Measurements from ENCODE around the gene PSEN2.

PSEN2 gene

GRCh38 chr1:226874579-226875425 lies 4.4 kb downstream of the PSEN2 start:
- Histone ChIP-seq H3K4me3 (no peak overlapping the region), H3K9me3 (no peaks in the 10 kb centered on the region), H3K36me3 (no peaks in the 10 kb centered on the region; the same call in 1 of the 2 replicates), H4K20me1 (no peaks in the 10 kb centered on the region), H3K4me1 (peaks cover 40% of the 10 kb centered on the region), H3K27me3 (peaks cover 29% of the 10 kb centered on the region), H3K27ac (no peak overlapping the region), H3K9ac (no peak overlapping the region), H3K4me2 (peak overlapping the region; percentile 35; the same call in 1 of the 2 replicates)
- TF ChIP-seq Cebpa-rat (IDR thresholded peaks at IDR 0.05): no peak

- TF ChIP-seq Cebpa-rat (IDR thresholded peaks at IDR 0.05): no peak
- Histone ChIP-seq H3K27me3 (peaks cover 19% of the 10 kb centered on the region), H3K9ac (no peak overlapping the region), H3K27ac (no peak overlapping the region), H4K20me1 (no peaks in the 10 kb centered on the region), H3K4me2 (no peak overlapping the region), H3K4me3 (no peak overlapping the region), H3K36me3 (no peaks in the 10 kb centered on the region; the same call in 1 of the 2 replicates), H3K4me1 (peaks cover 36% of the 10 kb centered on the region), H3K9me3 (no peaks in the 10 kb centered on the region)
Observed at GRCh38 chr1:226875641-226876295, 5.4 kb downstream of the PSEN2 start.

DNA sequence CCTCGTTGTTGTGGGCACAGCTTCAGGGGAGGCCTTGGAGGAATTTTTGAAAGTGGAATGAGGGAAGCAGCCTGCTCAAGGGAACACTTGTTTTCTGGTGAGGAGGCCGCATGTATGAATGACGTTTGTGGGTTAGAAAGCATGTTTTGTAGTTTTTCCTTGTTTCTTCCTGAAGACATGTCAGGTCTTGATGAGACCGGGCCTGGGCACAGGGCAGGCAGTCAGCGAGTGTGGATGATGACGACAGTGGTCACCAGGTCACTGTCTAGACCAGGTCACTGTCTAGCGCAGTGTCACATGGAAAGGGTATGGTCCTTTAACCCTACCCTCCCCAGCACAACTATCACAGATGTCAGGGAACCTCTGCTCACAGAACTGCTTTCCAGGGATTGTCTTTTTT lies 7.3 kb downstream of the PSEN2 start:
- H3K27me3 ChIP-seq: peaks cover under 1% of the 10 kb centered on the region; the same call in 1 of the 2 replicates
- no peak overlapping the region for H3K4me2 ChIP-seq
- H4K20me1 ChIP-seq: no peaks in the 10 kb centered on the region
- H3K27ac ChIP-seq: no peak overlapping the region
- H3K9me3 ChIP-seq: no peaks in the 10 kb centered on the region
- no peak overlapping the region for H3K4me3 ChIP-seq
- no peaks in the 10 kb centered on the region; the same call in 1 of the 2 replicates for H3K36me3 ChIP-seq
- TF ChIP-seq Cebpa-rat (IDR thresholded peaks at IDR 0.05): no peak
- no peak overlapping the region for H3K9ac ChIP-seq
- peaks cover 39% of the 10 kb centered on the region for H3K4me1 ChIP-seq

DNA sequence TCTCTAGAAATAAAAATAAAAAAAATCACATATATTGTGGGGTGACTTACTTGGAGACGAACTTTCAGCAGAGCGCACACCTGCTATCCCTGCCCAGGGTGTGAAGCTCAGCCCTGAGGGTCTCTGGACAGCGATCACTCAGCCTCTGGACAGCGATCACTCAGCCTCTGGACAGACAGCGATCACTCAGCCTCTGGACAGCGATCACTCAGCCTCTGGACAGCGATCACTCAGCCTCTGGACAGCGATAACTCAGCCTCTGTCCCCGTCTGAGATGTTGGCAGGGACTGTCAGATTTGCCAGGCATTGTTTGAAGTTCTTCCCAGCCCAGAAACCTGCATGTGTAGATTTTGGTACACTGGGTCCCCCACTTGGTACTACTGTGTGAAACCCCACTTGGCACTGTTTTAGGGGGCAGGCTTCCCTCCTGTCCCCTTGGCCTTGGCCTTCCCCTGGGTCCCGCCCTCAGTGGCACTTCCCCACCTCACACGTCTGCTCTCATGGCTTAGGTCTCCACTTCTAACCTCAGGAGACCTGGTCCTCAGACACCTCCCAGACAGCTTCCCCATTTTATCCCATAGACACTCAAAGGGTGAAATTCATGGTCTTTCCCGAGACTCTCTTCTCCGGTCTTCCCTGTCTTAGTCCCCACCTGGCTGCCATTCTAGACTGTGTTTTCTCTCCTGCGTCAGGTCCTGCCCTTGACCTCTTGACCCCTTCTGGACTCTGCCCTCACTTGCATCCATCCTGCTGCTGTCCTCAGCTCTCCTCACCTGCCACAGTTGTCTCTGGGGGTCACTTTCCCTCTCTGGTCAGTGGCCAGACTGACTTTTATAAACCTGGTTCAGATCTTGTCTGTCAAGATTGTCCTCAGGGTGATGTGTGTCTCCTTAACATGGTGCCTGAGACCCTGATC lies 10.2 kb downstream of the PSEN2 start:
- H3K4me2 ChIP-seq: peak overlapping the region; percentile 93
- no peaks in the 10 kb centered on the region; the same call in 1 of the 2 replicates for H3K36me3 ChIP-seq
- H3K27me3 ChIP-seq: no peaks in the 10 kb centered on the region
- H3K4me3 ChIP-seq: no peak overlapping the region
- H3K4me1 ChIP-seq: peaks cover 54% of the 10 kb centered on the region
- H3K9me3 ChIP-seq: no peaks in the 10 kb centered on the region
- H3K9ac ChIP-seq: no peak overlapping the region
- TF ChIP-seq Cebpa-rat (IDR thresholded peaks at IDR 0.05): no peak
- no peaks in the 10 kb centered on the region for H4K20me1 ChIP-seq
- H3K27ac ChIP-seq: no peak overlapping the region; the same call in 1 of the 2 replicates

GRCh38 chr1:226881515-226882185 lies 11.2 kb downstream of the PSEN2 start:
- Histone ChIP-seq H3K9me3 (no peaks in the 10 kb centered on the region), H3K9ac (peak overlapping the region; percentile 73; the same call in 1 of the 2 replicates), H3K27me3 (no peaks in the 10 kb centered on the region), H3K27ac (peak overlapping the region; percentile 67; the same call in 1 of the 2 replicates), H3K4me3 (0 out of 2 replicates have a peak overlapping the region, but pooled peaks have one; percentile 30), H4K20me1 (no peaks in the 10 kb centered on the region), H3K4me2 (peak overlapping the region; percentile 93), H3K4me1 (peaks cover 65% of the 10 kb centered on the region), H3K36me3 (no peaks in the 10 kb centered on the region; the same call in 1 of the 2 replicates)
- no peak for TF ChIP-seq Cebpa-rat (IDR thresholded peaks at IDR 0.05)

GRCh38 chr1:226882187-226882586 lies 11.8 kb downstream of the PSEN2 start:
- peak overlapping the region; percentile 67 for H3K27ac ChIP-seq
- peak overlapping the region; percentile 93 for H3K4me2 ChIP-seq
- H3K27me3 ChIP-seq: no peaks in the 10 kb centered on the region
- no peaks in the 10 kb centered on the region for H4K20me1 ChIP-seq
- H3K4me1 ChIP-seq: peaks cover 70% of the 10 kb centered on the region
- H3K9ac ChIP-seq: peak overlapping the region; percentile 73
- no peaks in the 10 kb centered on the region for H3K36me3 ChIP-seq
- peak overlapping the region; percentile 30; the same call in 1 of the 2 replicates for H3K4me3 ChIP-seq
- no peaks in the 10 kb centered on the region for H3K9me3 ChIP-seq
- no peak for TF ChIP-seq Cebpa-rat (IDR thresholded peaks at IDR 0.05)

GRCh38 chr1:226882631-226883409 lies 12.4 kb downstream of the PSEN2 start:
- Histone ChIP-seq H3K9me3 (no peaks in the 10 kb centered on the region), H3K4me3 (peak overlapping the region; percentile 30; the same call in 1 of the 2 replicates), H3K27me3 (no peaks in the 10 kb centered on the region), H3K27ac (peak overlapping the region; percentile 67), H3K4me1 (peaks cover 76% of the 10 kb centered on the region), H4K20me1 (no peaks in the 10 kb centered on the region), H3K36me3 (no peaks in the 10 kb centered on the region), H3K9ac (peak overlapping the region; percentile 73), H3K4me2 (peak overlapping the region; percentile 93)
- no peak for TF ChIP-seq Cebpa-rat (IDR thresholded peaks at IDR 0.05)

DNA sequence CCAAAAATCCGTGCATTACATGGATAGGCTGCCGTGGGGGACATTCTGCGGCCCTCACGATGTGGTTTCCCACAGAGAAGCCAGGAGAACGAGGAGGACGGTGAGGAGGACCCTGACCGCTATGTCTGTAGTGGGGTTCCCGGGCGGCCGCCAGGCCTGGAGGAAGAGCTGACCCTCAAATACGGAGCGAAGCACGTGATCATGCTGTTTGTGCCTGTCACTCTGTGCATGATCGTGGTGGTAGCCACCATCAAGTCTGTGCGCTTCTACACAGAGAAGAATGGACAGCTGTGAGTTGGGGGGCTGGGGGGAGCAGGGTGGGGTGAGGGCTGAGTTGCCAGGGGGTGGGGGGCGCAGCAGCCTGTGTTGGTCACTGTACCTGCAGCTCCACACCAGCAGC lies 13.2 kb downstream of the PSEN2 start:
- H3K4me3 ChIP-seq: no peak overlapping the region
- H3K4me2 ChIP-seq: peak overlapping the region; percentile 93
- TF ChIP-seq Cebpa-rat (IDR thresholded peaks at IDR 0.05): no peak
- peaks cover 84% of the 10 kb centered on the region for H3K4me1 ChIP-seq
- H3K9ac ChIP-seq: no peak overlapping the region
- H3K9me3 ChIP-seq: no peaks in the 10 kb centered on the region
- H3K27me3 ChIP-seq: no peaks in the 10 kb centered on the region
- peak overlapping the region; percentile 67; the same call in 1 of the 2 replicates for H3K27ac ChIP-seq
- no peaks in the 10 kb centered on the region for H4K20me1 ChIP-seq
- no peaks in the 10 kb centered on the region for H3K36me3 ChIP-seq
